PC-3 (cell line): ENCODE results near the gene FCAMR.

Source experiments
- EZH2 ChIP-seq: fragments of 300-600 bp; sonication (generic); IDR thresholded peaks from one replicate; pipeline ENCODE4 v1.6.1; 2017; ENCODE audit warnings: antibody characterized with exemption, mild to moderate bottlenecking, low read length; ENCODE audit not compliant: unreplicated experiment
- TF ChIP-seq, protein P1 (sequence below): fragments of 300-600 bp; sonication (generic); conservative IDR thresholded peaks from 2 replicates; pipeline ENCODE4 v1.5.1; 2017; ENCODE audit warnings: antibody characterized with exemption, low read depth, mild to moderate bottlenecking, low read length

DNA sequence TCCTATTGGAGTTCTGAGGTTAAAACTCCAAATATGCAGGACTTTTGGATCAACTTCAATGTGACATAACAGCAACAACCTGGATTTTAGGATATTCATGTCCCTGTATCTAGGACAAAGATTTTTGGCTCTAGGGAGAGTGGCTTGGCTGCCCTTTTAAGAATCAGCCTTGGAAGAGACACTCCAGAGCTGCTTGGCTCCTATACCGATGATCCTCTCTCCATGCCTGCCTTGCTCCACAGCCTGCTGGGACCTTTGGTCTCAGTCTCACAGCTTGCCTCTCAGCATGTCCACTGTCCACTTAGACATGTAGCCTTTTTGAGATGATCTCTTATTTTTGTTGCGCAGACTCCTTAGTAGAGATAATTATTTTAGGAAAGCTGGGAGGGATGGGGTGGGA lies 44.0 kb downstream of the FCAMR start:
- TF ChIP-seq, protein P1, sequence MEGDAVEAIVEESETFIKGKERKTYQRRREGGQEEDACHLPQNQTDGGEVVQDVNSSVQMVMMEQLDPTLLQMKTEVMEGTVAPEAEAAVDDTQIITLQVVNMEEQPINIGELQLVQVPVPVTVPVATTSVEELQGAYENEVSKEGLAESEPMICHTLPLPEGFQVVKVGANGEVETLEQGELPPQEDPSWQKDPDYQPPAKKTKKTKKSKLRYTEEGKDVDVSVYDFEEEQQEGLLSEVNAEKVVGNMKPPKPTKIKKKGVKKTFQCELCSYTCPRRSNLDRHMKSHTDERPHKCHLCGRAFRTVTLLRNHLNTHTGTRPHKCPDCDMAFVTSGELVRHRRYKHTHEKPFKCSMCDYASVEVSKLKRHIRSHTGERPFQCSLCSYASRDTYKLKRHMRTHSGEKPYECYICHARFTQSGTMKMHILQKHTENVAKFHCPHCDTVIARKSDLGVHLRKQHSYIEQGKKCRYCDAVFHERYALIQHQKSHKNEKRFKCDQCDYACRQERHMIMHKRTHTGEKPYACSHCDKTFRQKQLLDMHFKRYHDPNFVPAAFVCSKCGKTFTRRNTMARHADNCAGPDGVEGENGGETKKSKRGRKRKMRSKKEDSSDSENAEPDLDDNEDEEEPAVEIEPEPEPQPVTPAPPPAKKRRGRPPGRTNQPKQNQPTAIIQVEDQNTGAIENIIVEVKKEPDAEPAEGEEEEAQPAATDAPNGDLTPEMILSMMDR: no peak
- no peak for TF ChIP-seq EZH2
